ENCODE results near the gene ST7. TPM values are rescaled to one million over a fixed set of nuclear protein-coding genes. Genes with fewer than 3 reads are reported as not detected.

ST7 gene
- polyA plus RNA-seq, 1 donor (not counting 4 experiments of a cell fraction or from before 2014, with no cell fraction given), result 16.9 TPM

GRCh38 chr7:117032810-117033209 lies 79.5 kb downstream of the ST7 start:
- Histone ChIP-seq H3K79me2 (ENCODE audit: control insufficient read depth, insufficient read depth, low read length) (peaks cover 3% of the 10 kb centered on the region), H4K20me1 (ENCODE audit: control insufficient read depth, extremely low read depth, insufficient read depth, low read length) (no peaks in the 10 kb centered on the region)
- FAIRE-seq, result no peak

GRCh38 chr7:117034851-117035464 lies 81.7 kb downstream of the ST7 start:
- no peaks in the 10 kb centered on the region for H3K27me3 ChIP-seq (ENCODE audit: control insufficient read depth, extremely low read depth, insufficient read depth, low read length)
- dilution Hi-C loops (cut with MboI; ENCODE audit: extremely low pct_ligation_motif_present, low sequenced_read_pairs), result no loop called here
- no peak overlapping the region for H3K9ac ChIP-seq (ENCODE audit: control insufficient read depth, extremely low read depth, insufficient read depth, low read length)
- FAIRE-seq, result no peak
- H3K4me1 ChIP-seq (ENCODE audit: control insufficient read depth, extremely low read depth, insufficient read depth, low read length), result no peaks in the 10 kb centered on the region
- no peak overlapping the region for H3K27ac ChIP-seq (ENCODE audit: control insufficient read depth, insufficient read depth, low read length)
- no peak for DNase-seq (ENCODE audit: low read depth, low spot score)
- no peak for TF ChIP-seq EZH2 (IDR thresholded peaks at IDR 0.05; ENCODE audit: low read length)
- TF ChIP-seq CTCF (optimal IDR thresholded peaks at IDR 0.05 in 1 of 3, IDR thresholded peaks at IDR 0.05 in 1 of 3, conservative IDR thresholded peaks at IDR 0.05 in 1 of 3; ENCODE audit: extremely low read depth in 1 of 3, insufficient read depth in 2 of 3, low read length in 3 of 3), result no peak
- no peaks in the 10 kb centered on the region for H3K9me3 ChIP-seq (ENCODE audit: control insufficient read depth, low read depth, low read length)
- H3K79me2 ChIP-seq (ENCODE audit: control insufficient read depth, insufficient read depth, low read length), result no peaks in the 10 kb centered on the region
- no peaks in the 10 kb centered on the region for H3K9me1 ChIP-seq (ENCODE audit: control insufficient read depth, extremely low read depth, insufficient read depth, low read length)
- H3K4me2 ChIP-seq (ENCODE audit: control insufficient read depth, extremely low read depth, insufficient read depth, low read depth, low read length), result no peak overlapping the region
- no peaks in the 10 kb centered on the region for H3K36me3 ChIP-seq (ENCODE audit: control insufficient read depth in 2 of 2, extremely low read depth in 1 of 2, insufficient read depth in 2 of 2, low read length in 2 of 2)
- no peaks in the 10 kb centered on the region for H4K20me1 ChIP-seq (ENCODE audit: control insufficient read depth, extremely low read depth, insufficient read depth, low read length)
- no peak overlapping the region for H2AFZ ChIP-seq (ENCODE audit: control insufficient read depth, low read length)
- H3K4me3 ChIP-seq (ENCODE audit: control insufficient read depth in 2 of 3, extremely low read depth in 1 of 3, insufficient read depth in 2 of 3, low read depth in 1 of 3, low read length in 3 of 3), result no peak overlapping the region

More at GRCh38 chr7:117032810-117033209, 79.5 kb downstream of the ST7 start:
- Histone ChIP-seq H3K9ac (ENCODE audit: control insufficient read depth, extremely low read depth, insufficient read depth, low read length) (no peak overlapping the region), H3K9me3 (ENCODE audit: control insufficient read depth, low read depth, low read length) (no peaks in the 10 kb centered on the region), H3K9me1 (ENCODE audit: control insufficient read depth, extremely low read depth, insufficient read depth, low read length) (no peaks in the 10 kb centered on the region), H3K27me3 (ENCODE audit: control insufficient read depth, extremely low read depth, insufficient read depth, low read length) (no peaks in the 10 kb centered on the region), H3K4me1 (ENCODE audit: control insufficient read depth, extremely low read depth, insufficient read depth, low read length) (no peaks in the 10 kb centered on the region), H3K36me3 (ENCODE audit: control insufficient read depth in 2 of 2, extremely low read depth in 1 of 2, insufficient read depth in 2 of 2, low read length in 2 of 2) (no peaks in the 10 kb centered on the region), H3K4me2 (ENCODE audit: control insufficient read depth, extremely low read depth, insufficient read depth, low read depth, low read length) (no peak overlapping the region), H2AFZ (ENCODE audit: control insufficient read depth, low read length) (no peak overlapping the region), H3K27ac (ENCODE audit: control insufficient read depth, insufficient read depth, low read length) (no peak overlapping the region), H3K4me3 (ENCODE audit: control insufficient read depth in 2 of 3, extremely low read depth in 1 of 3, insufficient read depth in 2 of 3, low read depth in 1 of 3, low read length in 3 of 3) (no peak overlapping the region)
- dilution Hi-C loops (cut with MboI; ENCODE audit: extremely low pct_ligation_motif_present, low sequenced_read_pairs), result no loop called here
- DNase-seq (ENCODE audit: low read depth, low spot score), result no peak
- TF ChIP-seq EZH2 (IDR thresholded peaks at IDR 0.05; ENCODE audit: low read length) (no peak), CTCF (optimal IDR thresholded peaks at IDR 0.05 in 1 of 3, IDR thresholded peaks at IDR 0.05 in 1 of 3, conservative IDR thresholded peaks at IDR 0.05 in 1 of 3; ENCODE audit: extremely low read depth in 1 of 3, insufficient read depth in 2 of 3, low read length in 3 of 3) (no peak)
